Chondrocyte (in vitro differentiated cells): ENCODE measurements around the gene HOXB1. TPM values are rescaled to one million over a fixed set of nuclear protein-coding genes. Genes with fewer than 3 reads are reported as not detected.

Experiments
- DNase-seq: peaks from one replicate; pipeline ENCODE4 v3.0.0; 2021; ENCODE audit warnings: mixed read lengths, low spot score
- H3K27ac Mint-ChIP-seq: one replicate; pipeline ENCODE4 v1.8.0; 2021; ENCODE audit warnings: mild to moderate bottlenecking, moderate library complexity, mixed read lengths; ENCODE audit not compliant: unreplicated experiment
- H3K27me3 Mint-ChIP-seq: 2 replicates; pipeline ENCODE4 v1.8.0; 2021; ENCODE audit warnings: low read depth, mixed read lengths
- H3K36me3 Mint-ChIP-seq: 2 replicates; pipeline ENCODE4 v1.8.0; 2021; ENCODE audit warnings: low read depth, mixed read lengths
- H3K4me1 Mint-ChIP-seq: 2 replicates; pipeline ENCODE4 v1.8.0; 2021; ENCODE audit warnings: low read depth, mild to moderate bottlenecking, mixed read lengths
- H3K4me3 Mint-ChIP-seq: one replicate; pipeline ENCODE4 v1.8.0; 2021; ENCODE audit warnings: mild to moderate bottlenecking, moderate library complexity, mixed read lengths; ENCODE audit not compliant: unreplicated experiment
- H3K9me3 Mint-ChIP-seq: 2 replicates; pipeline ENCODE4 v1.8.0; 2021; ENCODE audit warnings: low read depth, mixed read lengths
- CTCF ChIP-seq: fragments of 200-600 bp; sonication (generic); IDR thresholded peaks from 2 replicates; pipeline ENCODE4 v1.5.0; 2021; ENCODE audit warnings: antibody characterized with exemption, mild to moderate bottlenecking, moderate library complexity
- total RNA-seq: library from RNA; stranded (reverse); gene quantifications from 3 replicates; pipeline ENCODE4 v1.2.1, GENCODE V29; 2021

HOXB1 gene
- total RNA-seq, 1 donor from 2014 or later: not detected

DNA sequence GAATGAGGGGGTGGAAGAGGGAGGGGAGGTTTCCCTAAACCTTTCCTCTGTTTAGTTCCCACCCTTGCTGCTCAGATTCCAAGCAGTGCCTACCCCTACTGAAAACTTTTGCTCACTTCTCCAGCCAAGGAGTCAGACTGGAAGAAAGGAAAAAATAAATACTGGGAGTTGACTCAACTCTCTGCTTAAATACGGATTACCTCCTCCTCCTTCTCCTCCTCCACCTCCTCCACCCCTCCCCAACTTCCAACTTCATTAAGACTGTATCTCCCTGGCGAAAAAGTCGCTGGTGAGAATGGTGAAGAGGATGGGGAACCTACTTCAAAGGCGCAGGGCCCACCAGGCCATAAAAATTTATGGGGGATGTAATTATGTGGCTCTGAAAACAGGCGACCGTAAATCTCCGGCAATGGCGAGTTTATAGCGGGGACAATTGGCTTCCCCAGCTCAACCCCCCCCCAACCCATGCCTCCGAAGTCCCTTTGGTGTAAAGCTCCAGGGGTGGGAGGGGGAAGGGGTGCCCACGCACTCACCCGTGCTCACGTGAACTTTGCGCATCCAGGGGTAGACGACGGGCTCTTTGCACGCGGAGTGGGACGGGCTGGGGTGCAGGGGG lies 46.6 kb upstream of the HOXB1 start:
- TF ChIP-seq CTCF: no peak
- Mint-ChIP-seq H3K27me3 (peaks cover 84% of the 10 kb centered on the region), H3K4me3 (no peak overlapping the region), H3K9me3 (no peaks in the 10 kb centered on the region), H3K36me3 (peaks cover 4% of the 10 kb centered on the region), H3K4me1 (peaks cover 3% of the 10 kb centered on the region), H3K27ac (no peak overlapping the region)
- no peak for DNase-seq

DNA sequence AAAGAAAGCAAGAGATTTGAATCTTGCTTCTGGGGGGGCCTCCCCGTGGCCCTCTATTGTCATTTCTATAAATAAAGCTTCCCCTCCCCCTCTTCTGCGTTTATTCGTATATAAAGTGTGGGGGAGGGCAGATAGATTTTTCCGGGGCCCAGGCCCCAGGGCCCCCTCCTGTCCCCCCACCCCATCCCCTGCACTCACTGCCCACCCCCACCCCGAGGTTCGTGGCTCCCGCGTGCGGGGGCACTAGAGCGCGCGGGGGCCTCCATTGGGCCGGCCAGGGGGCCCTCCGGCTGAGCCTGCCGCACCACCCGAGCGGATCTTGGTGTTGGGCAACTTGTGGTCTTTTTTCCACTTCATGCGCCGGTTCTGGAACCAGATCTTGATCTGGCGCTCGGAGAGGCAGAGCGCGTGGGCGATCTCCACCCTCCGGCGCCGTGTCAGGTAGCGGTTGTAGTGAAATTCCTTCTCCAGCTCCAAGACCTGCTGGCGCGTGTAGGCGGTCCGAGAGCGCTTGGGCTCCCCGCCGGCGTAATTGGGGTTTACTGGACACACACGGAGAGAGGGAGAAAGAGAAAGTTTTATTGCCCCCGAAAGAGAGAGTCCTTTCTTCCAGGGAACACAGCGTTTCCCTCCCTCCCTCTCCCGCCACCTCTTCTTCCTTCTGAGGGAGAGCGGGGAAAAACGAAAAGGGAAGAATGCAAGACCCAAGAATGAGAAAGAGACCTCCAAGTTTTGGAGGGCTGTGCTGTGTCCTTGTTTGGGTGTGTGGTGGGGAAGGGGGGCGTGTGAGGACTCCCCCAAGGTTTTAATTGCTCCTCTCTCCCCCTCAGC lies 45.9 kb upstream of the HOXB1 start:
- no peaks in the 10 kb centered on the region for H3K4me1 Mint-ChIP-seq
- no peak overlapping the region for H3K27ac Mint-ChIP-seq
- DNase-seq: no peak
- peaks cover 86% of the 10 kb centered on the region for H3K27me3 Mint-ChIP-seq
- TF ChIP-seq CTCF: no peak
- H3K36me3 Mint-ChIP-seq: peaks cover 4% of the 10 kb centered on the region
- H3K9me3 Mint-ChIP-seq: no peaks in the 10 kb centered on the region
- H3K4me3 Mint-ChIP-seq: no peak overlapping the region

- H3K9me3 Mint-ChIP-seq: no peaks in the 10 kb centered on the region
- no peak overlapping the region for H3K4me3 Mint-ChIP-seq
- H3K4me1 Mint-ChIP-seq: no peaks in the 10 kb centered on the region
- DNase-seq: no peak
- no peak overlapping the region for H3K27ac Mint-ChIP-seq
- H3K36me3 Mint-ChIP-seq: peaks cover 4% of the 10 kb centered on the region
- H3K27me3 Mint-ChIP-seq: peaks cover 86% of the 10 kb centered on the region
- TF ChIP-seq CTCF: no peak
Observed at GRCh38 chr17:48575673-48576478, 45.1 kb upstream of the HOXB1 start.

GRCh38 chr17:48575066-48575582 lies 44.3 kb upstream of the HOXB1 start:
- no peak for DNase-seq
- Mint-ChIP-seq H3K27me3 (peaks cover 85% of the 10 kb centered on the region), H3K27ac (no peak overlapping the region), H3K9me3 (no peaks in the 10 kb centered on the region), H3K4me1 (no peaks in the 10 kb centered on the region), H3K4me3 (no peak overlapping the region), H3K36me3 (peaks cover 4% of the 10 kb centered on the region)
- no peak for TF ChIP-seq CTCF

DNA sequence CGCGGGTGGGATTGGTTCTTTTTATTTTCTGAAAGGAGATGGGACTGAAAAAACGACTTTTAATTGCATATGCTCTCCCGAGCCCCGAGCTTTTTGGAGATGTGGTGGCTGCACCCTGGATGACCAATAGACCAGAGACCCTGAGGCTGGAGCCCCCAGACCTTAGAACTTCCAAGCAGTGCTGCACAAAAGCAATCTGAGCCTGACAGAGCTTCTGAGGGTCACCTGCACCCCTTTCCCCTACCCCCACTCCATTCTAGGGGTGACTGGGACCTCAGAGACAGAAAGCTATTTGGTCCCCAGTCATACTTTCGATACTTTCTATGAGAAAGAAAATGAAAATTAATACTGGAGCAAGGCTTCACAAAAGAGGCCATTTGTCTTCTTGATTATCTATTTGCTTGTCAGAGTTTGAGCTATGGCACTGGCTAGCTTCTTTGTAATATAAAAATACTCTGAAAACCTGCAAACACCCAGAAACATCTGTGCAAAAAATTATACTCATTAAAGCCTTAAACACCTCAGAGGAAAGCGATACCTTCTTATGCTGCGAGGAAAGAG lies 43.8 kb upstream of the HOXB1 start:
- H3K27me3 Mint-ChIP-seq: peaks cover 87% of the 10 kb centered on the region

More for the DNA sequence above, 43.8 kb upstream of the HOXB1 start:
- no peak overlapping the region for H3K4me3 Mint-ChIP-seq
- peaks cover 1% of the 10 kb centered on the region for H3K36me3 Mint-ChIP-seq
- no peaks in the 10 kb centered on the region for H3K4me1 Mint-ChIP-seq
- DNase-seq: no peak
- TF ChIP-seq CTCF: no peak
- H3K9me3 Mint-ChIP-seq: no peaks in the 10 kb centered on the region
- H3K27ac Mint-ChIP-seq: no peak overlapping the region
